Uterus (tissue), 2 donors: ENCODE results near the gene MKRN1.

Experiments
- POLR2A ChIP-seq, 2 donors: fragments of 450-650 bp; IDR thresholded peaks; one replicate each; pipeline ENCODE4 v1.6.1; 2016; ENCODE audit warnings: antibody characterized with exemption in 2 of 2, mild to moderate bottlenecking in 1 of 2, moderate library complexity in 1 of 2
- TF ChIP-seq, protein P1 (sequence below), 4 experiments: fragments of 200-600 bp in 2 of 4; fragments of 450-650 bp in 2 of 4; sonication (generic) in 2 of 4; IDR thresholded peaks; one replicate each; pipeline ENCODE4 v1.5.1; 2016 to 2019; ENCODE audit warnings: antibody characterized with exemption in 4 of 4, mild to moderate bottlenecking in 2 of 4, moderate library complexity in 1 of 4

DNA sequence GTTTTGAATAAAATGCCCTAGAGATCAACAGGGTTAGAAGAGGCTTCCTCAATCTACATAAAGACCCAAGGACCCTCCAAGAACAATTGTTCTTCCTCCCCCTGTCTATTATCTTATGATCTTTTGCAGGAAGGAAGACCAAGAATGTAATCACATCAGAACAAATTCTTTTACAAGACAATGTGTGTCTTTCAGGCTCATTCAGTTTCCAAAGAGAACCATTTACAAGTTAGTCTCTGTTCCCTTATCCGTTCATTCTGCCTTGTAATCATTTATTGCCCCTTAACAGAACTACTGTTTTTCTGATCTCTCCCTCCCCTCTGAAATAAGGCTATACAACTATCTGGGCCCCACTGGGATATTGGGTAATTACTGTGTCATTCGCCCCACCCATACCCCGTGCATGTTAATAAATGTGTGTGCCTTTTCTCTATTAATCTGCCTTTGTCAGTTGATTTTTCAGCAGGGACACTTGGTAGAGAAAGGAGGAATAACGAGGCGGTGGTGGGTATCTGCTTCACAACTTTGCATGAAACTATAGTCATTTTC, 5.7 kb upstream of the MKRN1 start:
- TF ChIP-seq, protein P1, sequence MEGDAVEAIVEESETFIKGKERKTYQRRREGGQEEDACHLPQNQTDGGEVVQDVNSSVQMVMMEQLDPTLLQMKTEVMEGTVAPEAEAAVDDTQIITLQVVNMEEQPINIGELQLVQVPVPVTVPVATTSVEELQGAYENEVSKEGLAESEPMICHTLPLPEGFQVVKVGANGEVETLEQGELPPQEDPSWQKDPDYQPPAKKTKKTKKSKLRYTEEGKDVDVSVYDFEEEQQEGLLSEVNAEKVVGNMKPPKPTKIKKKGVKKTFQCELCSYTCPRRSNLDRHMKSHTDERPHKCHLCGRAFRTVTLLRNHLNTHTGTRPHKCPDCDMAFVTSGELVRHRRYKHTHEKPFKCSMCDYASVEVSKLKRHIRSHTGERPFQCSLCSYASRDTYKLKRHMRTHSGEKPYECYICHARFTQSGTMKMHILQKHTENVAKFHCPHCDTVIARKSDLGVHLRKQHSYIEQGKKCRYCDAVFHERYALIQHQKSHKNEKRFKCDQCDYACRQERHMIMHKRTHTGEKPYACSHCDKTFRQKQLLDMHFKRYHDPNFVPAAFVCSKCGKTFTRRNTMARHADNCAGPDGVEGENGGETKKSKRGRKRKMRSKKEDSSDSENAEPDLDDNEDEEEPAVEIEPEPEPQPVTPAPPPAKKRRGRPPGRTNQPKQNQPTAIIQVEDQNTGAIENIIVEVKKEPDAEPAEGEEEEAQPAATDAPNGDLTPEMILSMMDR (IDR thresholded peaks at IDR 0.05): no peak
- TF ChIP-seq POLR2A (IDR thresholded peaks at IDR 0.05): no peak
